GM13976 (cell line): Measurements from ENCODE around the gene IFNB1.

Experiments used
- DNase-seq: peaks from one replicate; pipeline ENCODE4 v3.0.0; 2012; ENCODE audit warnings: low spot score
- in situ Hi-C: fragments of 300-500 bp; cut with MboI; formaldehyde crosslinking; loops from one replicate; pipeline ENCODE4 v1.12.0; 2022; ENCODE audit warnings: low sequenced_read_pairs, mixed read lengths, inconsistent platforms; ENCODE audit not compliant: unreplicated experiment
- TF ChIP-seq, protein P1 (sequence below): IDR thresholded peaks from 2 replicates; pipeline ENCODE4 v1.5.1; 2012; ENCODE audit warnings: borderline replicate concordance, mild to moderate bottlenecking; ENCODE audit not compliant: insufficient read depth; ENCODE audit errors: extremely low read depth, missing control alignments, control extremely low read depth

IFNB1 gene

DNA sequence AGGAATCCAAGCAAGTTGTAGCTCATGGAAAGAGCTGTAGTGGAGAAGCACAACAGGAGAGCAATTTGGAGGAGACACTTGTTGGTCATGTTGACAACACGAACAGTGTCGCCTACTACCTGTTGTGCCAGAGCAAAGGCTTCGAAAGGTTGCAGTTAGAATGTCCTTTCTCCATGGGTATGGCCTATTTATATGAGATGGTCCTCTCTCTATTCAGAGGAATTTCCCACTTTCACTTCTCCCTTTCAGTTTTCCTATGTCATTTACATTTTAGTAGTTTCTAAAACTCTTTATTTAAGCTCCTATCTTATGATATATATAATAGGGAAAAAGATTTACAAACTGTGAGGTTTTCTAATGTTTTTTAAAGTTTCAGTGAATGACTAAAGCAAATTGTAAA, at the start of gene IFNB1:
Gene IFNB1 (minus strand): TSS at position 162 of the 400 bp plus-strand sequence. CDS start 73 bp downstream, at position 89.
- no peak for DNase-seq
- TF ChIP-seq, protein P1, sequence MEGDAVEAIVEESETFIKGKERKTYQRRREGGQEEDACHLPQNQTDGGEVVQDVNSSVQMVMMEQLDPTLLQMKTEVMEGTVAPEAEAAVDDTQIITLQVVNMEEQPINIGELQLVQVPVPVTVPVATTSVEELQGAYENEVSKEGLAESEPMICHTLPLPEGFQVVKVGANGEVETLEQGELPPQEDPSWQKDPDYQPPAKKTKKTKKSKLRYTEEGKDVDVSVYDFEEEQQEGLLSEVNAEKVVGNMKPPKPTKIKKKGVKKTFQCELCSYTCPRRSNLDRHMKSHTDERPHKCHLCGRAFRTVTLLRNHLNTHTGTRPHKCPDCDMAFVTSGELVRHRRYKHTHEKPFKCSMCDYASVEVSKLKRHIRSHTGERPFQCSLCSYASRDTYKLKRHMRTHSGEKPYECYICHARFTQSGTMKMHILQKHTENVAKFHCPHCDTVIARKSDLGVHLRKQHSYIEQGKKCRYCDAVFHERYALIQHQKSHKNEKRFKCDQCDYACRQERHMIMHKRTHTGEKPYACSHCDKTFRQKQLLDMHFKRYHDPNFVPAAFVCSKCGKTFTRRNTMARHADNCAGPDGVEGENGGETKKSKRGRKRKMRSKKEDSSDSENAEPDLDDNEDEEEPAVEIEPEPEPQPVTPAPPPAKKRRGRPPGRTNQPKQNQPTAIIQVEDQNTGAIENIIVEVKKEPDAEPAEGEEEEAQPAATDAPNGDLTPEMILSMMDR, result no peak
- in situ Hi-C loops, result no loop called here

DNA sequence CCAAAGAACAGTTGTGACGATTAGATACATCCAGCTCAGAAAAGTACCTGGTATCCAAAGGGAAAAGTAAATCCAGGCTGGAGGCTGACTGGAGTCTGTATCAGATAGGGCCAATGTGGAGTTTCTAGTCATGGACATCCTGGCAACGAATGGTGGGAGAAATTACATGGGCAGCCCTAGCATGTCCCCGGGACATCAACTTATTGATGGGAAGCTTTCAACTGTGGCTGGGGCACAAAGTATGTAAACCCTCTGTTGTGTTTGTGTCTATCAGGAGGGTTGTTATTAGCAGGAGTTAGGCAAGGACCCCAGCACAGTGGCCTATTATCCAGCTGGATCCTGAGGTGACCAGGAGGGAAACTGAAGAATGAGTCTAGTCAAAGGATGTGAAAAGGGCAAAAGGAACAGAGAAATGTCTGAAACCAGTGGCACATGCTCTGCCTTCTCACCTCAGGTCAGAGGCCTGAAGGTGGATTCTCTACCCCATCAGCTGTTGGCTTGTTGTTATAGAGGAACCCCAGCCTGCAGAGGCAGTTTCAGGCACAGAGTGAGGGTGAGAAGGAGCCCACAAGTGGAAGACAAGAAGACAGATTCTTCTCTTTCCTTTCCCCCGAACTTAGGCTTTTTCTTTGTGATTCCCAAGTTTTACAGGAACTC, 44.0 kb upstream of the IFNB1 start:
- DNase-seq, result no peak
- in situ Hi-C loops, result loop anchor here (25.0 kb wide), 2 partner anchors 759 to 1184 kb away; no protein-coding TSS in a partner anchor
- TF ChIP-seq, protein P1, result no peak

DNA sequence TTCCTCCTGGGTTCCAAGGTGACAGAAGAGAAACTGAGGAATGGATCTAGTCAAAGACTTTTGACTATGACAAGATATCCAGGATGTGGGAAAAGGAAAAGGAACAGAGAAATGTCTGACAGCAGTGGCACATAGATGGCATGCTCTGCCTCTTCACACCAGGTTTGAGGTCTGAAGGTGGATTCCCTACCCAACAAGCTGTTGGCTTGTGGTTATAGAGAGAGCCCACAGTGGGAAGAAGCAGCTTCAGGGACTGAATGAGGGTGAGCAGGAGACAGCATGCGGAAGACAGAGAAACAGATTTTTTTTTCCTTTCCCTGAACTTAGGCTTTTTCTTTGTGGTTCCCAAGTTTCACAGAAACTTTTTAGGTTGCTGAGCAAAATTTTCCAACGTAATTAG, 43.3 kb upstream of the IFNB1 start:
- in situ Hi-C loops, result loop anchor here (25.0 kb wide), 2 partner anchors 759 to 1184 kb away; no protein-coding TSS in a partner anchor
- DNase-seq, result no peak
- TF ChIP-seq, protein P1, result no peak

DNA sequence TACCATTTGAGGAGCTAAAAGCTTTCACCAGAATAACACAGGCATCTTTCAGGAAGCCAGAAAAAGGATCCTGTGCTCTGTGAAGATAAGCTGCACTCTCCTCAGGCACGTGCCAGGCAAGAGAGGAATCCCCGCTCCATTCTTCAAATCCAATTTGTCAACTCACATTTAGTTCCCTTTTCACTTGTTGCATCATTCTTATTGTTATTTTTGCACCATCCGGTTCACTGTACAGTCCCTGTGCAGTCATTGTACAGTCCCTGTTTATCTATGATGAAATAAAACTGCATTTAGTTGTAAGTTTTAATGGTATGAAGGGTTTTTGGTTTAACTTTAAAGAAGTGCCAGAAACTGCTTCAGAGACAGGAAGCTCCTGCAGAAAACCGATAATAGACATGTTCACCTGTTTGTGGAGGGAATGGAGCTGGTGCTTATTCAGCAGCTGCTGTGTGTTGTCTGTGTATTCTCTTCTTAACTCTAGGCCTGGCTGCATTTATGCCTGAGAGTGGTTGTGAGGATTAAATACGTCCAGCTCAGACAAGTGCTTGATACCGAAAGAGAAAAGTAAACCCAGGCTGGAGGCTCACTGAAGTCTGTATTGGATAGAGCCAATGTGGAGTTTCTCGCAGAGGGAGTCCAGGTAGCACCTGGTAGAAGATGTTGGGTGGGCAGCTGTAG, 41.5 kb upstream of the IFNB1 start:
- in situ Hi-C loops, result loop anchor here (25.0 kb wide), 2 partner anchors 757 to 1182 kb away; no protein-coding TSS in a partner anchor
- DNase-seq, result no peak
- TF ChIP-seq, protein P1, result no peak

DNA sequence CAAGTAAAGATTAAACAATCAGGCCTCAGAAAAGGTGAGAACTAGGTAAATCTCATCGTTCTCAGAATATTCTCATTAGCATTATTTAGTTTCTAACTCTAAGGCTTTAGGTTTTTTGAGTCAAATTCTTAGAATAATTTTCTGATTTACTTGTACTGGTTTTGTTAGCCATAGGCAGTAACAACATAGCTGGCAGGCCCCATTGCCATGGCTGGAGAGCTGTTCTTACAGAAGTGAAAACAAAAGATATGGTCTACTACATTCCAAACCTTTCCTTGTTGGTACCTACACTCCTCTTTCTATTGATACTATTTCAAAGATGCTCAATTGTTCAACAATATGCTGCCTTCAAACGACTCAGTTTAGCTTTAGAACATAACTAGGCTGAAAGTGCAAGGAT, 36.6 kb upstream of the IFNB1 start:
- DNase-seq, result no peak
- in situ Hi-C loops, result loop anchor here (25.0 kb wide), 2 partner anchors 752 to 1177 kb away; no protein-coding TSS in a partner anchor
- TF ChIP-seq, protein P1, result no peak

DNA sequence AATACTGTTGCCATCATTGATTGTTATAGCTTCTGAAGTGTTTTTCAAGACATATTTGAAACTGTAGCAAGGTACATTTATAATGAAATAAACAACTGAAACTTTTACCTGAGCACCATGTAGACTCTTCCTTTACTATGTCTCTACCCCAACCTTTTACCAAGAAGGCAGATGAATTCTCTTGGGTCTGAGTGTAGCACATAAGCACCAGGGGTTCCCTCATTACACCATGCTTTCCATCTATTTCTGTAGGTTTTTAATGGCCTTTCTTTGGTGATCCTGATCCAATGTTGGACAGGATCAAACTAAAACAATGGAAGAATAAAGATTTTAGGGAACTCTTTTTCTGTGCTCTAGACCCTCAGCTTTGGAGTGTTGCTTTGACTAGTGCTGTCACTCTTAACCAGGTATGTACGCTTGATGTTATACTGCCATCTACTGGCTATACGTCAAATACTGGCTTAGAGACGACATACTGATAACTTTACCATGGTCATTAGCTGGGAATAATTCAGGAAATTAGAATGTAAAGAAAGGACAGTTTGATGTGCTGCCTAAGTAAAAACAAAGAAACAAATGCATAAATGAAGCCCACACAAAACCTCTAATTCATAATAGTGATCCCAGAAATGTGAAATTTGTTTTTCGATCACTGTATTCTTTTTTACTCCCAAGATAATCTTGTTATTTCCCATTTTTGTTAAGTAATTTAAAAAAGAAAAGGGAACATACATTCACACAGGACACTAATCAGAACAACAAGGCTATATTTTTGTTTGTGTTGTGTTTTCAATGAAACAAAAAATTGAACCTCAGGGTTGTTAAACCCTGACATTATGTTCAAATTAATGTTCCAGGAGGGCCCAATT, 33.2 kb upstream of the IFNB1 start:
- peak; percentile 60 for DNase-seq
- TF ChIP-seq, protein P1, result peak; percentile 59
- in situ Hi-C loops, result loop anchor here (25.0 kb wide), 2 partner anchors 749 to 1174 kb away; no protein-coding TSS in a partner anchor
